HepG2 (cell line): ENCODE data around the gene PHKA2. TPM values are rescaled to one million over a fixed set of nuclear protein-coding genes. Genes with fewer than 3 reads are reported as not detected.

Source experiments
- AKNA ChIP-seq: sonication (generic); formaldehyde crosslinking; IDR thresholded peaks from 2 replicates; pipeline ENCODE4 v1.4.0; 2020; ENCODE audit warnings: missing genetic modification reagents, borderline replicate concordance
- CBX2 ChIP-seq, 2 experiments: fragments of 200-600 bp in 1 of 2; sonication (generic); formaldehyde crosslinking in 1 of 2; IDR thresholded peaks; 2 replicates each; pipeline versions ENCODE4 v1.7.0 to v1.8.1; 2018 to 2022; ENCODE audit warnings: low read depth in 2 of 2, low read length in 1 of 2, mild to moderate bottlenecking in 1 of 2, missing genetic modification reagents in 1 of 2
- ETV5 ChIP-seq: IDR thresholded peaks from 2 replicates; pipeline ENCODE4 v1.6.1; 2018; ENCODE audit warnings: missing biosample characterization, missing genetic modification reagents, inconsistent platforms, borderline replicate concordance
- LRRFIP1 ChIP-seq: sonication (generic); formaldehyde crosslinking; conservative IDR thresholded peaks from 2 replicates; pipeline ENCODE4 v1.4.0; 2020; ENCODE audit warnings: missing genetic modification reagents
- MED1 ChIP-seq: sonication (generic); formaldehyde crosslinking; IDR thresholded peaks from 2 replicates; pipeline ENCODE4 v1.4.0; 2020; ENCODE audit warnings: missing genetic modification reagents
- NR0B2 ChIP-seq: sonication (generic); formaldehyde crosslinking; IDR thresholded peaks from 2 replicates; pipeline ENCODE4 v1.4.0; 2020; ENCODE audit warnings: mild to moderate bottlenecking, missing genetic modification reagents
- PAXIP1 ChIP-seq: sonication (generic); formaldehyde crosslinking; conservative IDR thresholded peaks from 2 replicates; pipeline ENCODE4 v1.4.0; 2020; ENCODE audit warnings: mild to moderate bottlenecking, missing genetic modification reagents, moderate library complexity
- PPARG ChIP-seq: conservative IDR thresholded peaks from 2 replicates; pipeline ENCODE4 v1.6.1; 2016; ENCODE audit warnings: missing biosample characterization, missing genetic modification reagents
- SAP130 ChIP-seq: IDR thresholded peaks from 2 replicates; pipeline ENCODE4 v1.6.1; 2016; ENCODE audit warnings: low read depth
- ZBTB42 ChIP-seq: sonication (generic); formaldehyde crosslinking; IDR thresholded peaks from 2 replicates; pipeline ENCODE4 v1.5.0; 2020; ENCODE audit warnings: mild to moderate bottlenecking, missing genetic modification reagents
- ZNF362 ChIP-seq: sonication (generic); formaldehyde crosslinking; IDR thresholded peaks from 2 replicates; pipeline ENCODE4 v1.4.0; 2020; ENCODE audit warnings: missing genetic modification reagents, mild to moderate bottlenecking, borderline replicate concordance
- ZNF768 ChIP-seq: sonication (generic); formaldehyde crosslinking; IDR thresholded peaks from 2 replicates; pipeline ENCODE4 v1.4.0; 2020; ENCODE audit warnings: missing genetic modification reagents
- ZNF776 ChIP-seq: sonication (generic); formaldehyde crosslinking; IDR thresholded peaks from 2 replicates; pipeline ENCODE4 v1.4.0; 2020; ENCODE audit warnings: mild to moderate bottlenecking, missing genetic modification reagents
- ZNF841 ChIP-seq: sonication (generic); formaldehyde crosslinking; IDR thresholded peaks from 2 replicates; pipeline ENCODE4 v1.8.1; 2023; ENCODE audit warnings: missing genetic modification reagents, borderline replicate concordance
- polyA plus RNA-seq, 8 experiments: library from polyadenylated mRNA; depleted of rRNA in 3 of 8; stranded (reverse) in 7 of 8; unstranded in 1 of 8; fragments of >200 nt; fragmentation: Illumina TruSeq in 4 of 8; extraction: Trizol in 4 of 8; gene quantifications; 2 replicates each; pipeline versions ENCODE4 v1.2.1 to v1.2.3, GENCODE V29; 2011 to 2016; ENCODE audit warnings: low read depth in 4 of 8, missing spikeins in 1 of 8, mixed read lengths in 1 of 8; ENCODE audit not compliant: insufficient read depth in 1 of 8
- total RNA-seq, 5 experiments: library from RNA; depleted of rRNA; stranded (reverse); fragments of >200 nt; fragmentation: Illumina TruSeq; extraction: Trizol; gene quantifications; 2 replicates each; pipeline ENCODE4 v1.2.3, GENCODE V29; 2016; ENCODE audit warnings: low read depth in 1 of 5

PHKA2 gene
- total and polyA plus RNA-seq, 2 of the 13 experiments (the other 11 are each of a cell fraction or from before 2014, with no cell fraction given), result 20.5 to 273 TPM

GRCh38 chrX:18981124-18981807, 2.6 kb downstream of the PHKA2 start (continued):
- TF ChIP-seq PAXIP1 (0 out of 2 replicates have a peak, but pooled peaks have one; percentile 18), CBX2 (IDR thresholded peaks at IDR 0.05; ENCODE audit: low read depth, low read length) (no peak), CBX2 (CRISPR knock-in tag; IDR thresholded peaks at IDR 0.05; ENCODE audit: low read depth) (no peak), ZNF841 (no peak), ZNF776 (CRISPR knock-in tag) (no peak), SAP130 (CRISPR knock-in tag) (peak; percentile 53), ZNF768 (CRISPR knock-in tag) (no peak), AKNA (CRISPR knock-in tag) (no peak), ZBTB42 (CRISPR knock-in tag) (no peak), PPARG (CRISPR knock-in tag) (peak; percentile 66), NR0B2 (CRISPR knock-in tag) (no peak), MED1 (CRISPR knock-in tag) (peak; percentile 71), ZNF362 (CRISPR knock-in tag) (peak; percentile 16; the same call in 1 of the 2 replicates), ETV5 (CRISPR knock-in tag) (peak; percentile 18; the same call in 1 of the 2 replicates), LRRFIP1 (no peak)
